ENCODE data around the gene DNAJC24.

DNA sequence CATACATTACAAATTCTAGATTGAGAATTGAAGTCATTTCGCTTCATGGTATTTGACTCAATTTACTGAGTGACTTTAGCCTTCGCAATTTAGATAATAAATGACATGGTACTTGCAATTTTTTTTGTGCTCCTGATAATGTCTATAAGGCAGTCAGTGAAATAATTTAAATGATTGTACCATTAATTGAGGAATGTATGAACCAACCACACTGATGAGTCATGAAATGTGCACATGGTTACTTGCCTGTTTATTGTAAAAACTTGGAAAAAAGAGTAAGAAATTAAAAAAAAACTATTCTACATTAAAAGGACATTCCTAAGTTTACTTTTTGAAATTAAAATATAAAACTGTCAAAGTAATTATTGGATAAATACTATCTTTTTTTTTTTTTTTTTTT, 43.3 kb downstream of the DNAJC24 start:
- TF ChIP-seq, protein P1, sequence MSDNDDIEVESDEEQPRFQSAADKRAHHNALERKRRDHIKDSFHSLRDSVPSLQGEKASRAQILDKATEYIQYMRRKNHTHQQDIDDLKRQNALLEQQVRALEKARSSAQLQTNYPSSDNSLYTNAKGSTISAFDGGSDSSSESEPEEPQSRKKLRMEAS (IDR thresholded peaks at IDR 0.05) = no peak
- TF ChIP-seq, protein P2, sequence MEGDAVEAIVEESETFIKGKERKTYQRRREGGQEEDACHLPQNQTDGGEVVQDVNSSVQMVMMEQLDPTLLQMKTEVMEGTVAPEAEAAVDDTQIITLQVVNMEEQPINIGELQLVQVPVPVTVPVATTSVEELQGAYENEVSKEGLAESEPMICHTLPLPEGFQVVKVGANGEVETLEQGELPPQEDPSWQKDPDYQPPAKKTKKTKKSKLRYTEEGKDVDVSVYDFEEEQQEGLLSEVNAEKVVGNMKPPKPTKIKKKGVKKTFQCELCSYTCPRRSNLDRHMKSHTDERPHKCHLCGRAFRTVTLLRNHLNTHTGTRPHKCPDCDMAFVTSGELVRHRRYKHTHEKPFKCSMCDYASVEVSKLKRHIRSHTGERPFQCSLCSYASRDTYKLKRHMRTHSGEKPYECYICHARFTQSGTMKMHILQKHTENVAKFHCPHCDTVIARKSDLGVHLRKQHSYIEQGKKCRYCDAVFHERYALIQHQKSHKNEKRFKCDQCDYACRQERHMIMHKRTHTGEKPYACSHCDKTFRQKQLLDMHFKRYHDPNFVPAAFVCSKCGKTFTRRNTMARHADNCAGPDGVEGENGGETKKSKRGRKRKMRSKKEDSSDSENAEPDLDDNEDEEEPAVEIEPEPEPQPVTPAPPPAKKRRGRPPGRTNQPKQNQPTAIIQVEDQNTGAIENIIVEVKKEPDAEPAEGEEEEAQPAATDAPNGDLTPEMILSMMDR (IDR thresholded peaks at IDR 0.05; ENCODE audit: low read depth, low read length, missing input control) = no peak
